T-helper 1 cell treated with Interleukin-12 subunit alpha and Interleukin-12 subunit beta and Interleukin-4 antibody, amounts not matched to agents 30 ng/mL and 1 ng/mL, for 36 hours (primary cell): ENCODE data around the gene PIGA. TPM values are rescaled to one million over a fixed set of nuclear protein-coding genes. Genes with fewer than 3 reads are reported as not detected.
"Not testable (repeated sequence)": the region's sequence is repeated elsewhere in the genome, so short reads cannot be mapped to it uniquely, and the experiment has no call there.

Source experiments
- intact Hi-C: fragments of 100-400 bp; cut with micrococcal nuclease; formaldehyde crosslinking; loops from one replicate; pipeline ENCODE4 v1.15.1; 2024
- total RNA-seq: library from RNA; stranded (reverse); gene quantifications from 2 replicates; pipeline ENCODE4 v1.2.3, GENCODE V29; 2022

Gene PIGA
- total RNA-seq, 1 donor from 2014 or later, result 21.3 TPM

DNA sequence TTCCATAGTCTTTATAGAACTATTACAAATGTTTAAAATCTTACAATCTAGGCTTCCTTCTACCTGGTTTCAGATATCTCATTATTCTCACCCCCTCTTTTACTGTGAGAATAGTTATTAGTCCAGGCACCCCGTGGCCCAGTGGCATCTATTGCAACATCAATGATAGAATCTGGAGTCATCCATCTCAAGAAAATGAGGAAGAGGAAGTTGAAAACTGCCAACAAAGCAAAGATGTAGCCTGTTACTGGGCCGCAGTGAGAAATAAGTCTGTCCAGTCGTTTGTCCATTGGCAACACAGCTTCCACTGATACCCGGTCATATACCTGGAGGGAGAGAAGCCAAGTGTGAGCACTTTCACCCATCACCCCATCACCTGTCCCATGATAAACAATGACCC, 13.9 kb downstream of the PIGA start:
- intact Hi-C loops, result no loop called here

DNA sequence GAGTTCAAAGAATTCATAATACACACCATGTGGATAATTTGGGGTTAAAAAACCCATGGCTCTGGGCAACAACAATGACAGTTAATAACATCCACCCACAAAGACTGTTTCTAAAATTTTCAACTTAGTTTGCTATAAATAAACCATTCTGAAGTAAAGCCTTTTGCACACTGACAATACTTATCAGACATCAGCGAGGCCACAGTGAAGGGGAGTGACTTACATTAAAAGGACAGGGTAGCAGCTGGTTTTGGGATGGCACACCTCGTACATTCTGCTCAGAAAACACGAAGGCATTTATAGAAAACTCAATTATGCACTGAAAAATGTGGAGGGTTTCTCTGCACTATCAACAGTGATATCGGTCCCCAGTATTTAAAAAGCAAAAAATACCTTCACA, 15.0 kb downstream of the PIGA start:
- intact Hi-C loops, result no loop called here

DNA sequence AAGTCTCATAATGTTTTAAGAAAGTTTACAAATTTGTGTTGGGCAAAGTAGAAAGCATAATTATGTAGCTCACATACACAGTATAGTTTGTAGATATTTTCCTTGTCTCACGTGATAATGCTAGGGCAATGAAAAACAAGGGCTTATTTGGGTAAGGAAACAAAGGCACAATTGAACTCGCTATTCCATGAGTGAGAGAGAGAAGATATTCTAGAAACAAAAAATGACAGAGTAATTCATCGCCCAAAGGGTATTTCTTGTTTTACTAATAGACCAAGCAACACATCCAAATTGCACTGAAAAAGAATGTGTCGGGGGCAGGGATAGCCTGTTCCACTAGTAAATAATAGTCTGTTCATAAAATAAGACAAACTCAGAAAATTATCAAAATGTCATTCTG, 16.2 kb downstream of the PIGA start:
- intact Hi-C loops, result no loop called here

DNA sequence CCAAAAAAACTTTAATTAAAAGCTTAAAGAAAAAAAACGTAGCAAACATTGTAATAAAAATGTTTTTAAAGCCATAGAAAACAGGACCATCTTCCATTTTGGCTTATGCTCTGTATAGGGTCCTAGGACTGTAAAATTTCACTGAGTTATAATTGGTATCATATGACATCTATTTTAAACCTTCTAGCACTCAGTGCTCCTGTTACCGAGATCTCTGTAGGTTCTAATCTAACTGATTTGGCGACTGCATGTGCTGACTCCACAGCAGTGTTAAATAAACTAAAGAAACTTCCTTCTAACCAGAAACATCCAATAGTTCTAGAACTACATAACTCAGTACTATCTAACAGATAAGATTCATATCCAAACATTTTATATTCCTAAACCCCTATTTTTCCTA, 19.8 kb downstream of the PIGA start, which contains the start of gene ASB11:
TSS of gene ASB11 (minus strand) at position 132 of the 400 bp plus-strand sequence. CDS start at position 97, 35 bp downstream.
- intact Hi-C loops, result no loop called here

DNA sequence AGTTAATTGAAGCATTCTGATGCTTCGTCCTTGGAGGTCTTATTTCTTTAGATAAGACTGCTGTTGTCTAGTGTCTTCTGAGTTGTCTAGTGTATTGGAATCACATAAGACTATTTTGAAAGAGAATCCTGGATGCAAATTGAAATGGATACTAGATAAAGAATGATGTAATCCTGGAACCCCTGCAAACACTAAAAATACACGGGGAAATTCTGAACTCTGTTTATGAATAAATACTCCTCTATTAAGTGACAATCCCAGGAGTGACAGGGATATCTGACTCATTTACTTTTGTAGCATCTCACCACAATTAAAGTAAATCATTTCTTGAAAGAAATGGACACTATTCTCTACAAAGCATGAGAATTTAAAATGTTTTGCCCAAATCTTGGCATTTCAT, 20.9 kb downstream of the PIGA start:
- intact Hi-C loops, result no loop called here

DNA sequence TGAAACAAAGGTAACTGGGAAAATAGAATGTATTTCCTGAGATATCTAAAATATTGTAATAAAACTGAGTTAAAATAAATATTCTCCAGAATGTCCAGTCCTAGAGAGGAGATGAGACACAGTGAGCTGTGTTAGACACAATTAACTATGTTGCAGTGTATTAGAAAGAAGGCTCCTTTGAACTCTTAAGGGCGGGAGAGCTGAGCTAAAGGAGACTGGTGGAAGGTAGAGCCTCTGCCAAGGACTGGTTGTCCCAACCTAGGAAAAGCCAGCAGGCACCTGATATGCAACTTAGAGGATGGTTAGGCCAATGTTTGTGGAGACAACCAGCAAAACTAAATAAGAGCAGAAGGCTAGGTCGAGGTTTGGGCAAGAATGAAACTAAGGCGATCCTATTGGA, 24.2 kb downstream of the PIGA start:
- intact Hi-C loops, result no loop called here

DNA sequence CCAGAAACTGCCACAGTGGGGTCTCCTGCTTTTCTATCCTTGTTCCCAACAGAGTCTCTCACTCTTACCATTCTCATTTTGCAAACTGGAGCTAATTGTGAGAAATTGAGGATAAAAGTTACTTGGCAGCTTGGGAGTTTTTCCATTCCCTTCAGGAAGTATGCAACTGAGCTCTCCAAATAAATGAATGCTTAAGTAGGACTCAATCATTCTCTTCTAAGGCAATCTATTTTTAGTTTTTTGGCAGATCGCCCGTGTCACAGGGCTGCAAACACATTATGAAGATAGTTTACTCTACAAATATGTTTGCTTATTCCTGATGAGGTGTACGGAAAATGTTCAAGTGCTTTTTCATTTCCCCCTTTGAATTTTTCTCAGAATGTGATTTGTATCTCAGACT, 25.2 kb downstream of the PIGA start:
- intact Hi-C loops, result no loop called here

DNA sequence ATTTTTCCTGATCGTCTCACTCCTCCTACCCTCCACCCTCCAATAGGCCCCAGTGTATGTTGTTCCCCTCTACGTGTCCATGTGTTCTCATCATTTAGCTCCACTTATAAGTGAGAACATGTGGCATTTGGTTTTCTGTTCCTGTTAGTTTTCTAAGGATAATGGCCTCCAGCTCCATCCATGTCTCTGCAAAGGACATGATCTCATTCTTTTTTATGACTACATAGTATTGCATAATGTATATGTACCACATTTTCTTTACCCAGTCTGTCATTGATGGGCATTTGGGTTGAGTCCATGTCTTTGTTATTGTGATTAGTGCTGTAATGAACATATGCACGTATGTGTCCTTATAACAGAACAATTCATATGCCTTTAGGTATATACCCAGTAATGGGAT, 29.4 kb downstream of the PIGA start:
- intact Hi-C loops, result not testable (repeated sequence)

DNA sequence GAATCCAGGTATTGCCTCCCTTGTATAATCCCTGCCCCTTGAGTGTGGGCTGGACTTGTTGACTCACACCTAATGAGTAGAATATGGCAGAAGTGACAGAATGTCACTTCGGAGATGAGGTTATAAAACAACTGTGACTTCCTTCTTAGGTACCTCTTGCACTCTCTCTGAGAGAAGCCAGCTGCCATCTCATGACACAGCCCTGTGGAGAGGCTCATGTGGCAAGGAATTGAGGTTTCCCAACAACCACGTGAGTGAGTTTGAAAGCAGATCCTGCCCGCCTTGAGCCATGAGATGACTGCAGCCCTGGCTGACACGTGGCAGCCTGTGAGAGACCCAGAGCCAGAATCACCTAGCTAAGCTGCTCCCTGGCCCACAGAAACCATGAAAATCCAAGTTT, 33.4 kb downstream of the PIGA start:
- intact Hi-C loops, result loop anchor here (2.0 kb wide), 1 partner anchor 33 kb away; the partner anchor contains the start of gene PIGA

DNA sequence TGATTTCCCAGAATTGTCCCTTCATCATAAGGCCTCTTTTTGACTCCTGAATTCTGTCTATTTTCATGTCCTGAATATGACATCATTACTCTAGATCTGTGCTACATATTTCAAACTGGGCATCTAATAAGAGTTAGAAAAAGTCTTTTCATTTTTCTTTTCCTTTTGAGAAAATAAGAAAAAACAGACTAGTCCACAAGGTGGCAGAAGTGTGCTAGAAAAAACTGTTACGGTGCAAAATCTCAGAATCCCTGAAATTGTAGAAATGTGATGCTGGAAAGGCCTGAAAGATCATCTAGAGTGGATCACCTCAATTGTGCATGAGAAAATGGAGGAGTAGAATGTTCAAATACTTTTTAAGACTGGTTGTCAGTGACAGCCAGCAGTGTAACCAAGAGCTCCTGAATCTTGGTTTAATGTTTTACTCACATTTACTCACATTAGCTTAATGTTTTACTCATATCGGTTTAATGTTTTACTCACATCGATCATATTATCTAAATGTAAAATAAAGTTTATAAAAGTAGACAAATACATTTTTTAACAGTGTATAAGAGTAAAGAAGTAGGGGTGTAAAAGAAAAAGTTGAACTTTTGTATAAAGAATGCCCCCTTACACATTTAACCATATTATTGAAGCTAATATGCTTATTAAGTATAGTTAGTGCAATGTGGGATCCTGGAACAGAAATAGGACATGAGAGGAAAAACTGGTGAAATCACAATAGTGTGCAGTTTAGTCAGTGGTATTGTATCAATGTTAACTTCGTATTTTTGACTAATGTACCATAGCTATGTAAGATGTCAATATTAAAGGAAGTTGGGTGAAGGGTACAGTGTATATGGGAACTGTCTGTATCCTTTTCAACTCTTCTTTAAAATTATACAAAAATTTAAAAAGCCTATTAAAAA, 35.1 kb downstream of the PIGA start:
- intact Hi-C loops, result loop anchor here (1.0 to 2.0 kb wide), 2 partner anchors 35 to 171 kb away; partner anchors contain the start of gene PIGA

DNA sequence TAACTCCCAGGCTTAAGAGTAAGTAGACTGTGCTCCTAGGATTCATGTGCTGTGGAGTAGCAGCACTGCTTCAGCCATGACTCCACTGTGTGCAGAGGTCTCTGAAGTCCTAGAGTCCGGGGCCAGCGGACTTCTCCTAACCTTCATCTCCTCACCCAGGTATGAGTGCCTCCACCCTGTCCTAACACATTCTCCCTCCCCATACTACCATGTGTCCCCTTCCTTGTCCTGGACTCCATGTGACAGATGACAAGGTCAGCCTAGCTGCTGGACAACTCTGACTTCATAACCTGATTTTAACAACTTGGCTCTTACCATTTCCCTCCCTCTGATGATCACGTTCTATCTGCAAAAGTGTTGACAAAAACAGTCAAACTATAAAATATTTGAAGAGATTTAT, 36.5 kb downstream of the PIGA start:
- intact Hi-C loops, result no loop called here

DNA sequence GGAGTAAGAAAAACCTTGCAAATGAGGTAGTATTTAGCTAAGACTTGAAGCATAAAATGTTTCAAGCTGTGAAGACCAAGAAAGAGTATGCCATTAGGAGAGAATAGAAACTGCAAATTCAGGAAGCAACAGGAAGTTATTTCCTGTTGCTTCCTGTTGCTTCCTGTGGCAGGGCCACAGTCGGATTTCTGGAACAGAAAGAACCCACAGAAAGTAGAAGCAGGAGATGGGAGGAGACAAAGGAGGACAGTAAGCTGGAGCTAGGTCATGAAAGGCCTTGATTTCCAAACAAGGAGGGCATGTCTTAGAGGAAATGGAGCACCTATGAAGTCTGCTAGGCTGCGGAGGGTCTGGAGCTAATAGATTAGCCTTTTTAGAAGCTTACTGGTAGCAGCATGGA, 37.1 kb downstream of the PIGA start:
- intact Hi-C loops, result no loop called here

DNA sequence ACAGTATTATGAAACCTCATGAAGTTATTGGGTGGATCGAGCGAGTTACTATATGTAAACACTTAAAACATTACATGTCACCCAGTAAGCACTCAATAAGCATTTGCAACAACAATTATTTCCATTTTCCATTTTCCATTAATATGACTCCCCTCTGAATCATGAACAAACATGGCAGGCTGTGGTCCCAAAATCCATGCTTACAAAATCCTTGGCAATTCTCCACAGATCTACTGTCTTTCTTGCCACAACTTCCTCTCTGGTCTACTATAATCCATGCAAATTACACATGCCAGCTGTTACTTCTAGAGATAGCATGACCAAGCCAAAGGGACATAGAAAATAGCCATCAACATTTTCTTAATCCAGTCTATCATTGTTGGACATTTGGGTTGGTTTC, 41.9 kb downstream of the PIGA start:
- intact Hi-C loops, result no loop called here

DNA sequence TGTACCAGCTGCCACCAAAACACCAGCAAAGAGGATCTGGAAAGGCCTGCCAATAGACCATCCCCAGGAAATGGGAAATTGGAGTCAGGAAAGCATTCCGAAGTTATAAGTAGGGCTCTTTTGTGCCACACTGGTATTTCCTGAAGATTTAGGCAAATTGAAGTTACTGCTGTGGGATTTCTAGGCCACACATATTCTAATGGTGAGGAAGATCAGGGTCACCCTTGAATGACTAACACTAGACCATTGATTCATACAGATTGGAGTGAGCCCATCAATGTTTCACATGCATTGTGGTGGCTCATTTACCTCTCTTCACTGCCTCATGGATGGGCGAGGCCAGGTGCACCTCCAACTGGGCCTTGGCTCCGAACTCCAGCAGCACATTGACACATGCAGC, 42.5 kb downstream of the PIGA start:
- intact Hi-C loops, result no loop called here

DNA sequence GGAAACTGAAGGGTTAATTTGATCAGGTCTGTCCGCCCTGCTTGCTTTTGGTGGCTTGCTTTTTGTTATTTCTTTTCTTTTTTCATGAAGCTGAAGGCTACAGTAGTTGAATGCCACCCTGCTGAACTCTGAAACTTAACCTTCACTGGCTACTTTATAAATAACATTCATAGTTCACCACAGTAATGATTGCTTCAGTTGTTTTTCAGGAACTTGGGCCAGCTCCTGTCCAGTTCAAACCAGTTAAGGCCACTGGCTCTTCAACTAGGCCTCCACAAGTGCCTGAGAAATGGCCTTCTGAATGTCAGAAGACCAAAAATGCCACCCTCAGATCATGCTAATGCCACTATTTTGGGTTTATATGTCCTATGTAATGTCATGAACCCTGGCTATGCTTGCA, 57.7 kb downstream of the PIGA start:
- intact Hi-C loops, result no loop called here

DNA sequence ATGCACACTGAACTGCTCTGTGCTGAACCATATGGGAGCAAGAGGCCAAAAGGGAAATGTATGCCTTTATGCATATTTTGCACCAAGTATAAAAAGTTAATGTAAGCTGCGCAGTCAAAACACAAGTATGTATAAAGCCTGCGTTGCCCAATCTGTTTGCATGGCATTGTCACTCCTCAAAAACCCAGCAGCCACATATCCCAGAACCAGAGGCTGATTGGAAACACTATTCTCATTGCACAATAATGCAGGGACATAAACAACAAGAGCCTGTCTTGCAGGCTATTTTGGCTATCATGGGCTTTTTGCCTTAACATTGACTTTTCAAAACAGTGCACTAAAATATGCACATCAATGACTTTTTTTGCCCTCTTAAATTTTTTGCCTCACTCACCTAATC, 60.4 kb downstream of the PIGA start:
- intact Hi-C loops, result no loop called here

DNA sequence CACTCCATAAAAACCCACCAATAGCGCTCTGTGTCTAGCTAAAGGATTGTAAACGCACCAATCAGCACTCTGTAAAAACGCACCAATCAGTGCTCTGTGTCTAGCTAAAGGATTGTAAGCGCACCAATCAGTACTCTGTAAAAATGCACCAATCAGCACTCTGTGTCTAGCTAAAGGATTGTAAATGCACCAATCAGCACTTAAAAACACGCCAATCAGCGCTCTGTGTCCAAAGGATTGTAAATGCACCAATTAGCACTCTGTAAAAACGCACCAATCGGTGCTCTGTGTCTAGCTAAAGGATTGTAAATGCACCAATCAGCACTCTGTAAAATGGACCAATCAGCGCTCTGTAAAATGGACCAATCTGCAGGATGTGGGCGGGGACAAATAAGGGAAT, 62.0 kb downstream of the PIGA start:
- intact Hi-C loops, result not testable (repeated sequence)

DNA sequence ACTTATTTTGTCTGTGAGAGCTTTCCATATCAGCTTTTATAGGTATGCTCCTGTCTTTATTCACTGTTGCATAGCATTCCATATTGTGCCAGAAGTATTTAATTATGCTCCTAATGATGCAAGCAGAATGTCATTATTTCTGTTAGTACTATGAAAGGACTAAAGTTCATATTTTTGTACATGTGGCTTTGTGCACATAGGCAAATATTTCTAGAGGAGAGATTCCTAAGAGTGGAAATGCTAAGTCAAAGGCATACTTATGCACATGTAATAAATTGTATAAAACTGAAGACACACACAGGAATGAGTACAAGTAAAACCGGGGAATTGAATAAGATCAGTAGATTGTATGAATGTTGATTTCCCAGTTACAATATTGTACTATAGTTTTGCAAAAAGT, 63.6 kb downstream of the PIGA start:
- intact Hi-C loops, result no loop called here

DNA sequence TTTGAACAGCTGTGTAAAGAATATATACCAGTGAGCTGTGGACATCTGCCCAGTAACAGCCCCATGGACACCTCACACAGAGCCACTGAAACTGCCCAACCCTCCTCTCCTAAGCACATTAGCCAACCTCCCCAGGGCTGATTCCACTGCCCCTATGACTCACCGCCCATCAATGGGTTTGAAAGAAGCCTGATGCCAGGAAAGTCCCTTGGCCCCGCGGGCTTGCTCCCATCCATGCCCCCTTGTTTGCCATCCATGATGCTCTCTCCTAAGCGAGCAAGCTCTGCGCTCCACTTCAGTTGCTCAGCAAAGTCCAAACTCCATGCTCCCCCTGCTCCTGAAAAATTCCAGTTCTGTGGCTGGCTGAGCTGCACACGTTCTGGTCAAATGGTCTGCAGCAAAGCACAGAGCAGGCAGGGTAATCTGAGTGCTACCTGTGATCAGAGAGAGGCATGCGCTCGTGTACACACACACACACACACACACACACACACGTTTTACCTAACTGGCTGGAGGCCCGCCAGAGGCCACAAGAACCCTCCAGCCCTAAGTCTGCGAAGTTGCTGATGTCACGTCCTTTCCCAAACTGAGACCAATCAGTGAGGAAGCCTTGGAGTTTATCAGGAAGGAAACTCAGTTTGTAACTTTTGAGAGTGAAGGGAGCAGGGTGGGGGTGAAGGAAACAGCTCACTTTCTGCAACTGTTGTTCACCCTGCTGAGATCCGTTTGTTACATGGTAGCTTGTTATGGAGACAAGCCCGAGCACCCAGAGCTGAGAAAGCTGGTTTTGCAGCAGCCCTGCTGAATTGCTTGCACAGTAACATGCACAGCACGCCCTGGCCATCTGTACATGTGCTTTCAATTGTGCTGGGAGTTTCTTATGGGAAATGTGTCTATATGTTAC, 65.5 kb downstream of the PIGA start, which contains the start of gene ASB9:
TSS of gene ASB9 (minus strand) at position 466 of the 904 bp plus-strand sequence. CDS start at position 257, 209 bp downstream.
- intact Hi-C loops, result no loop called here
